GM19351 (cell line): ENCODE data around the gene CYP27B1.

ENCODE experiments used
- ATAC-seq: cut with Tn5 transposase; IDR thresholded peaks from one replicate; pipeline ENCODE4 v1.9.1; 2021; ENCODE audit warnings: mild to moderate bottlenecking, moderate library complexity; ENCODE audit not compliant: unreplicated experiment

CYP27B1 gene

DNA sequence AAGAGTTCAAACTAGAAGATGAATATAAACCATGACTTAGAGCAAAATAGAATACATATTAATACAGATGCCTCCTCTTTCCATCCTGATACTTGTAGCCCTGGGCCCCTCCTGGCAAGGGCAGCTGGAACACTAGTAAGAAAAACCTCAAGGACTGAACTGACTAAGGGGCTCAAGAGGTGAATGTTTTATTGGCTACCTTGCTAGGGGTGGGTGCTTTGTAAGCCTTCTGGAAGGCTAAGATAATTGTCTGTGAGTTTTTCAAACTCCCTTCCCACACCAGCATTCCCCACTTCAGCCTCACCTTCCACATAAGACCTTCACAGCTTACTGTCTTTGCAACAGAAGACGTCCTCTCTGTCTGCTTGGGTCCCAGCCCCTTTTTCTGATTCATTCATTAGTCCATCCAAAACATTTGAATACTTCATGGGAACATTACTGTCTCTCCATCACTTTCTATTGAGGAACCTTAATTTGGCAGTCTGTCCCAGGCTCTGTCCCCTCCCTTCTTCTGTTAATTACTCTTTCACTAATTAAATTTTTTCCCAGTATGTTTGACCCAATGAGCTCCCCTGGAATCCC is 13.0 kb downstream of the CYP27B1 start:
- ATAC-seq = no peak

DNA sequence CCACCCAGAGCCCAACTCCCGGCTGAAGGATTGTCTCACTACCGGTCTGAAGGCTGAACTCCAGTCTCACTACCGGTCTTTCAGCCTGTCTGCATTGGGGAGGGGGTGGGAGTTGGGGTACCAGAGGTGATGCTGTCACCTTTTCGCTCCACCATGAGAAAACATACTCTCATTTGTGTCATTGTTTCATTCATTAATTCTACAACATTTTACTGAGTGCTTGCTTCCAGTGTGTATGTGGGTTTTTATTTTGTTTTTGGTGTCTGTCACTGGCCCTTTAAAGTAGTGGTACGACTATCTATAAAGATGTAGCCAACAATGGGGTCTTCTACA is 14.2 kb downstream of the CYP27B1 start:
- ATAC-seq = no peak

DNA sequence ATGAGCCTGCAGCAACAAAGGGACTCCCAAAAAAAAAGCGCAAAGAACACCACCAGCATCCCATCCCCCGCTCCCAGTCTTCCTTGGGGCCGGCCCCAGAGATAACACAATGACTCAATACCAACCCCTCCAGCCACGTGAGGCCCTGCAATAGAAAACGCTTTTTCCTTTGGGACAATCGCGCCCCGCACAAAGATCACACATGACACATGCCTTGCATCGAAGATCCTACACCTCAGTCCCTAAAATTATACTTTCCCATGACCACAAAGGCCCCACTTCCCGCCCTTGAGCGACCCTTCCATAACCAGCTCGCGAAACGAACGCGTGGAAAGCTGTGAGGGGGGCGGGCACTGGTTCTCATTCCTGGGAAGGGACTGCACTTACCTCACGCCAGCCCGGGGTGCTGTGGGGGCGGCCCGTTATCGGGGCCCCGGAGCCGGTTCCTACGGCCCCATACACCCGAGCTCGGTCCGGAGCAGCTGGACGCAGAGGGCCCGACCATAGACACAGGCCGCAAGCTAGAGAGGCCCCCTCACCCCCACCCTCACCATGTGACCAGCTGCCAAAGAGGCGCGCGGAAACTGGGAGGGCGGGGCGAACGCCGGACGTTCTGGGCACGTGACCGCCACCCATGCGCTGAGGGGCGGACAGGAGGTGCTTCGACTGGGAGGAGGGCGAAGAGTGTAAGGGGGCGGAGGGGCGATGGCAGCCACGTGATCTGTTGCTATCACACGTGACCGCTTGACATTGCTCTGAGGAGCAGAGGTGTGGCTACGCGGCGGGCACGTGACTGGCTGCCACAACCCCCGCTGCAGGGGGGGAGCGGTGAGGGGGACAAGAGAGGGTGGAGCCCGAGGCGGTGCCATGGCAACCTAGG is 14.8 kb downstream of the CYP27B1 start, which contains the start of gene CDK4:
Gene CDK4, minus strand, starts transcription at position 523 of the 880 bp plus-strand sequence. CDS start 593 bp downstream, outside the sequence.
- peak; percentile 64 for ATAC-seq

DNA sequence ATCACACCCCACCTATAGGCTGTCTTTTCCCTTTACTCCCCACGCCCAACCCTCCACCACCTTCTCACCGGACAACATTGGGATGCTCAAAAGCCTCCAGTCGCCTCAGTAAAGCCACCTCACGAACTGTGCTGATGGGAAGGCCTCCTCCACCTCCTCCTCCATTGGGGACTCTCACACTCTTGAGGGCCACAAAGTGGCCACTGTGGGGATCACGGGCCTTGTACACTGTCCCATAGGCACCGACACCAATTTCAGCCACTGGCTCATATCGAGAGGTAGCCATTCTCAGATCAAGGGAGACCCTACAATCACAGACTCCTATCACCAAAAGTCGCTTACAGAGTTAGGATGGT is 15.5 kb downstream of the CYP27B1 start:
- no peak for ATAC-seq

DNA sequence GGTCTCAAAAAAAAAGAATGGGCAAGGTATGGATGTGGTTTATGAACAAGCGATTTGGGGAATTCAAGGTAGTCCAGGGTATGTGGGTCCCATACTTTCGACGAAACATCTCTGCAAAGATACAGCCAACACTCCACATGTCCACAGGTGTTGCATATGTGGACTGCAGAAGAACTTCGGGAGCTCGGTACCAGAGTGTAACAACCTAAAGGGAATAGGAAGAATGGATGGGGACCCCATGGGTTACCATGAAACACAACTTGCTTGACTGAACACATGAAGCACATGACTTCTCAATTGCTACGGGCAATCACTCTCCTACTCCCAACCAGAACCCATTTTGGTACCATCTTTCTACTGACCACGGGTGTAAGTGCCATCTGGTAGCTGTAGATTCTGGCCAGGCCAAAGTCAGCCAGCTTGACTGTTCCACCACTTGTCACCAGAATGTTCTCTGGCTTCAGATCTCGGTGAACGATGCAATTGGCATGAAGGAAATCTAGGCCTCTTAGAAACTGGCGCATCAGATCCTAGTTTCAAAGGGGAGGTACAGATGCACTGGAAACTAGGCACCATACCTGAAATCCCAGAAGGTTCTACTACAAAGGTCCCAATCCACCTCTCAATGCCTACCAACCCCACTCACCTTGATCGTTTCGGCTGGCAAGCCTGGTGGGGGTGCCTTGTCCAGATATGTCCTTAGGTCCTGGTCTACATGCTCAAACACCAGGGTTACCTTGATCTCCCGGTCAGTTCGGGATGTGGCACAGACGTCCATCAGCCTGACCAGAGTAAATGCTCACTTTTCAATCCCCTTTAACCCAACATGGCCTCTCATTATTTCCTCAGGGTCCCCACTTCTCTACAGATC is 16.1 kb downstream of the CYP27B1 start:
- no peak for ATAC-seq

DNA sequence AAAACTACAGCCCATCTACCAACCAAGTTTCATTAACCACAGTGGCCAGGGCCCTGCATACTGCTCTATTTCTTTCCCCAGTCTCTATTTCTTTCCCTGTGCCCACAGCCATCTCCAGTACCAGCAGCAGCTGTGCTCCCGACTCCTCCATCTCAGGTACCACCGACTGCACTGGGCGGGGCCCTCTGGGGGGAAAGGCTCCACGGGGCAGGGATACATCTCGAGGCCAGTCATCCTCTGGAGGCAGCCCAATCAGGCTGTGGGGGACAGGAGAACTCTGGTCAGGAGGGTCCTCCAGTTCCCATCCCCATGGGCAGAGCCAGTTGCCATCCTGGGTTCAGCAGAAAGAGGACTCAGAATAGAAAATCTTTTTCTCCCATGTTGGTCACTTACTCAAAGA is 17.8 kb downstream of the CYP27B1 start:
- no peak for ATAC-seq

DNA sequence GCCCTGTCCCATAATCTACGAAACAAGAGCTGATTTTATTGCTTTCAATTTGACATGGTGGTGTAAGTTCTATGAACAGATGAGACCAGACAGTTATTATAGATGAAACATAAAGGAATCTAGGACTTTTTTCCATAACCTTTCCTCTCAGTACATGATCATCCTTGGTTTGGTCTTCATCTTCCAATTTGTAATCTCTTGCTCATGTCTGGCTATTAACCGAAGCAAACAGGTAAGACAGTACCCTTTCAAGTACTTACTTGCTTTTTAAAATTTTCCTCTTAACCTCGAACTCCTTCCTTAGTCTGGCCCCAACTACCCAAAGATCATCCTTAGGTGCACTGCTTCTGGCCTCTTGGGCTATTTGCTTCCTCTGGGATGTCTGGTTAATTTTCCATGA is 20.9 kb downstream of the CYP27B1 start:
- no peak for ATAC-seq

DNA sequence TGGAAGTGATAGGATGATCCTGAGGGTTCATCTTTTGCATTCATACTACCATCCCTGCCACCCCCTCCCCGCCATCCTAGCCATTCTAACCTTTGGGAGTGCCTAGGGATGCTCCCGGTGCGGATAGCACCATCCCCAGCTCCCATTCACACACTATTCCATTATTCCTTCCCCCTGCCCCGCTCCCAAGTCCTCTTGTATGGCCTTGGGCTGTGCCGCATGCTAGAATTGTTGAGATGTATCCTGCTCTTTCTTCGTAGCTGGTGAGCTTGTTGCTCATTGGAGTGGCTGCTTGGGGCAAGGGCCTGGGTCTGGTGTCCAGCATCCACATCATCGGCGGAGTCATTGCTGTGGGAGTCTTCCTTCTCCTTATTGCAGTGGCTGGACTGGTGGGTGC is 21.4 kb downstream of the CYP27B1 start:
- no peak for ATAC-seq

DNA sequence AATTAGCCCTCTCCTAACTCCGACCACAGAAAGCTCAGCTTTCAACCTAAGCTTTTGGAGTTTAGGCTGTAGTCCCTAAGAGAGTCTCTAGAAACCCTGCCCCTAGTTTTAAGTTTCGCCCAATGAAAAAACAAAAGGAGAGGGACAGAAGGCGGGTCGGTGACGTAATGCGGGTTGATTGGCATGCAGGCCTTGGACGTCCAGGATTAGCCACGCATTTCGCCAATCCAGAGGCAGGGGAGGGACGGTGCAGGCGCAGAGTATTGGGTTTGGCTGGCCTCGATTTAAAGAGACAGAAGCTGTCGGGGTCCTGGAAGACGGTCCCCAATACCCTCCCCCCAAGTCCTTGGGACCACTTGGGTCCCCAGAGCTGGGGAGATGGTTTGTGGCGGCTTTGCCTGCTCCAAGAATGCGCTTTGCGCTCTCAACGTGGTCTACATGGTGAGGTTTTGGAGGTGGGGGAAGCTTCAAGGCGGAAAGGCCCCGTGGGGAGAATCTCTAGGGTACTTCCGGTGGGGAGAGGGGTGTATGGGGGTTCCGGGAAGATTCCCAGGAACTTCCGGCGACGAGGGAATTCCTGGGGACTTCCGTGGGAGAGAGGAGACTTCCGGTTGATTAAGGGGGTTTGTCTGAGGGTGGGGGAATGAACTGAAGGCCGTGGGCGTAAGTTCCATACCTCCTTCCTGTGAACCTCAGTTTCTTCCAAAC is 21.9 kb downstream of the CYP27B1 start, which contains the start of gene TSPAN31:
Gene TSPAN31, plus strand, starts transcription at position 263 of the 708 bp plus-strand sequence. Its CDS starts 116 bp downstream, at position 379.
- peak; percentile 71 for ATAC-seq

DNA sequence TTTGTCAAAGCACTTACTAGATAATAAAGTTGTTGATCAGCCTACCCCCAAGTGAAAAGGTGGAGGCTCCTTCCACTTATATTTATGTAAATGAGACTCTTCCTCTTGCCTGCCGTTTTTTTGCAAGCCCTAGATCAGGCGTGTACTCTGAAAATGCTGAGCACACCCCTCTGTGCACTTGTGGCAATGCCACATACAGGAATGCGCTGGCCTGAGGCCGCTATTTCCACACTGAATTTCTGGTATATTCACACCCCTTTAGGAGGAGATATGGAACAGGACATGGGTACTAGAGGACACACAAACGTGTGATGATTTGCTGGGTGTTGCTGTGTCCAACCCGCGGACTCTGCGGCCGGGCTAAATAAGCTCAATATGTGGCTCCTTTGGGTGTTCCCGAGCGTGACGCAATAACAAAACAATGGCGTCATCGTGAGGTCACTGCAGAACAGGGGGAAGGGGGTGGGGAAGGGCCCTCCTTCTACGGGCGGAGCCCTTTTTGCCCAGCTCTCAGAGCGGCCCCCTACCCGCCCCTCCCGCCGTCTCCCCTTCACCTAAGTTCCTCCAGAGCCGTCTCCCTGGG is 22.6 kb downstream of the CYP27B1 start:
- peak; percentile 35 for ATAC-seq

DNA sequence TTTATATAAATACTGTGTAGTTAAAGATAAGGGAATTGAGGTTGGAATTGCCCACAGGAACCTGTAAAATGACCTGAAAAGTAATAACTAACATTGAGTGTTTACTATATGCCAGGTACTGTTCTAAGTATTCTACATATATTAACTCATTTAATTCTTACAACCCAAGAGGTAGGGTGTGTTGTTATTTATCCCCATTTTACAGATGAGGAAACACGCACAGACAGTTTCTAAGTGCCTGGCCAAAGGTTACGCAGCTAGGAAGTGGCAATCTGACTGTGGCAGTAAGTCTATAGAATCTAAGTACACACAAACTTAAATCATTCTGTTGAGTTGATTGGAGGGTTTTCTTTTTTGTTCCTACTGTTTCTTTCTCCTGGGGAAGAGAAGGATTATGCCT is 23.1 kb downstream of the CYP27B1 start:
- ATAC-seq = no peak

DNA sequence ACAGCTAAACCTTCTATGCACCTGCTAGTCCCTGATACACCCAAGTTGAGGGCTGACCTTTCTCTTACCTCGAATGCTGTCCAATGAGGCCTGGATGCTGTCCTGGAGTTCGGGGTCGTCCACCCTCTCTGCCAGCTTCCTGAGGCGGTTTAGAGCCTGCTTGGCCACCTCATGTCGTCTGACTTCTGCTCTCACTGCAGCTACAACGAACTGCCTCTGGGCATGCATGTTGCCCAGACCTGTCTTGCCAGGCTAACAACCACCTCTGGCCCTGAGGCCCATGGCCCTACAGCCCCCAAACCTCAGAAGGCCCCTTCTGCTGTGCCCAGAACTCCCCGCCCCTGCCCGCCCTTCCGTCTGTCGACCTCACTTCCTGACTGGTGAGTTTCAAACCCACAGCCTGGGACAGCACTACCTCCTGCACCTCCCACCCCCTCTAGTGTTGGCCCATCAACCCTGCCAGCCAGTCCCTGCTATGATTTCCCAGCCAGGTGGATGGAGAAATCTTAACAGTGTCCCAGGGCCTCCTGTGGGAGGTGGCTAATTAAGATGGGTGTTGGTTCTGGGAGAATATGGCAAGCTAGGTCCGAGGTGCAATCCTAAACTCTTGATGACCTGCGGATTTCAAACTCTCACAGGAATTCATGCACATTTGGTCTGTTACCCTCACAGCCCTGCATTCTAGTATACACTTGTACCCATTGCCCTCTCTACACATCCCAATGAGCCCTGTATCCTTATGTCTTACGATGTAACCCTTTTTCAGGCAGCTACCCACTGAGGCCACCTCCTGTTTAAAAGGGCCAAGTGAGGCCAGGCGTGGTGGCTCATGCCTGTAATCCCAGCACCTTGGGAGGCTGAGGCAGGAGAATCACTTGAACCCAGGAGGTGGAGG is 24.8 kb downstream of the CYP27B1 start:
- peak; percentile 62 for ATAC-seq

DNA sequence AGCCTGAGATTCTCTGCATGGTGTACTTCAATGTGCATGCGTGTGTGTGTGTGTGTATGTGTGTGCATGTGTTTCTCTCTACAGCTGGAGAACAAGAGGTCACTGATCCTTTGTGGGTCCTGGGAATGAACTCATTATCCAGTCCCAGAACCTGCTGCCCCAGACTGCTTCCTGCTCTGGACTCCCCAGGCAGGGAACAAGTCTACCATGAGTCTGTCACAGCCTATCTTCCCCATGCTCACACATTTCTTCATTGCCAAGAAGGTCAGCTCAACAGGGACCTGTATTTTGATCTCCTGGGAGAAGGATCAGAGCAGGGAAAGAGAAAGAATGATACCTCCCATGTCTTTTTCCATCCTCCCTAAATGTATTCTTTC is 25.5 kb downstream of the CYP27B1 start:
- ATAC-seq = no peak

DNA sequence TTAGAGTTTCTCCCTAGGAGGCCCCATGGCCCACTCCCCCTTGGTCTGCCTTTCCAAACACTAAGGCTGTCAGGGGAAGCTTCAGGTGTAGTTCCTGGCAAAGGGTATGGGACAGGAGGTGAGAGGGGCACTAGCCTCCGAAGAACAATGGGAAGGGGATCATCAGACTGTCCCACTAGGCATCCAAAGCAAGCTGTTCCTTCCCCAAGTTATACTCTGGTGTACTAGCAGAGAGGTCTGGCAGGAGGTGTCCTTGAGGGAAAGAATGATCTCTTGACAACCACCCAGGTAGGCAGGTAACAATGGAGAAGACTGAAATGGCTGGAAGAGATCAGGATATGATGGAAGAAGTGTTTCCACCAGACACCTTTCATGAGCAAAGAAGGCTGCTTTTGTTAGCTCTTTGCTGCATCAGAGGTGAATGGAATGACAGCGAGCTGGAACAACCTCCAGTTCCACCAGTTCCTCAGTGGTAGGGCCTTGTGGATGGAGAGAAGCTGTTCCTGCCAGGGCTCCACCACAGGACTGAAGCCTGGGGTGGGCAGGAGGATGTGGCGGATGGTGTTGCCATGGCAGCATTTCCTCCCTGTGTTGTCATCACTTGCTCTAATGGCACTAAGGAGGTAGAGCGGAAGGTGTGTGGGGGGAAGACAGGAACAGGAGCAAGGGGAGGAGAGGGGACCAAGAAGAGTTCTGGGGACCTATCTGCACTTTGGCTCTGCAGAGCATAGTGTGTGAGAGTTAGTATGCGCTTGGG is 26.0 kb downstream of the CYP27B1 start:
- peak; percentile 44 for ATAC-seq

DNA sequence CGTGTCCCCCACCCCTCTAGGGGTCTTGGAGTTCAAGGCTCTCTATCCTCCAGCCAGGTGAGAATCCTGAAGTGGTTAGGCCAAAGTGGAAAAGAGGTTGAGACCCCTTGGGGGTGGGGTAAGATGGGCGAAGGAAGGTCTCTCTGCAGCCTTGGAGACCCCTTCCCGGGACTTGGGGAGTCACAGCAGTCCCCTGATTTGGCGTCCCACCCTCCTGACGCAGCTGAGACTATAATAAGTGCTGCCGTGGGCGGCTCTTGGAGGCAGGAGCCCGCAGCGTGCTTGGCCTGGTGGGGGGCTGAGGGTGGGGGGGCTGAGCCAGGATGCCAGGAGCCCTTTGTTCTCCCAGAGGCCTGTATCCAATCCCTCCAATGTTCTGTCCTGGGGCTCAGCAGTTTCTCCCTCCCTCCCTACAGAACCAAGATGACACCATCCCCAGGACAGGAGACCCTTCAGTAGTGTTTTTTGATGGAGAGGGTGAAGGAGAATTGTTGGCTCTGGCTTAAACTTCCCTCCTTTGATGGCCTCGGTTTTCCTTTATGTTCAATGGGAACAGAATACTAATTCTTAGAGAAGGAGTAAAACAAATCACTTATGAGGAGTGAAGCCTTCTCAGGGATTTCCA is 26.9 kb downstream of the CYP27B1 start:
- ATAC-seq = no peak

DNA sequence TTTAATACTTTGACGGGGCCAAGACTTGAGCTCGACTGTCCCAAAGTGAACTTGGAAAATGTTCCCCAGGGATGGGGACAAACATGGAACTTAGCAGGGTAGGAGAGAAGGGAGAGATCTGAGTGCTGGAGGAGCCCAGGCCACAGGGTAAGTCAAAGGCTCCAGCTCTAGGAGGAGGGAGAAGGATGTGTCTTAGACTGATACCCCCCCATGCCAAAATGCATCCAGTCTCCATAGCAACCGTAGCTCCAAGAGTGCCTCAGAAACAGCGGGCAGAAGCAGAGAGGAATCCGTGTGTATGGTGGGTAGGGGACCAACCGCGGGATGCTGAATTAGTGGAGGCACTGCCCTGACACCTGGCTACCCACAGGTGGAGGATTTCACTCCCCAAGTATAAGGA is 27.5 kb downstream of the CYP27B1 start:
- ATAC-seq = no peak

DNA sequence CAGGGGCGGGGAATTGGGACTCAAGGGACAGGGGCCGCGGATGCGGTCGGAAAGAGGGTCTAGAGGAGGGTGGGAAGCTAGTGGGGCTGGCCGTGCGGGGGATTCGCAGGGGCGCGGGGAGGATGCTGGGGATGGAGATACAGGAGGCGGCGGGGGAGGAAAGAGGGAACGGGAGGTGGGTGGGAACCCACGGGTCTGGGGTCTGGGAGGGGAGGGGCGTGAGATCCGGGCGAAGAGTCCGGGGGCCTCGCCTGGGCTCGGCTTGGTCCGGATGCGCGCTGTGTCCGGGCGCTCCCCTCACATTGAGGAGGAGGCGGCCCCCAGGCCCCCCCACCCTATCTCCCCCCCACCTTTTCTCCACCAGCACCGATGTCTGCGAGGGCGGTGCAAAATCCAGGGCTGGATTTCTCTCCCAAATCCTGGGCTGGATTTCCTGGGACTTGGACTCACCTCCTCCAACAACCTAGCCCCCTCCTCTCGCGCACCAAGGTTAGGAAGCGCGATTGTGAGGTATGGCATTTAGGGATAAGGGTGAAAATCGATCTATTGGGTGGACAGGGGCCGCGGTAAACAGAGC is 28.1 kb downstream of the CYP27B1 start, which contains the start of gene AGAP2:
Gene AGAP2, minus strand, starts transcription at position 82 of the 577 bp plus-strand sequence. CDS start 496 bp downstream, outside the sequence.
- no peak for ATAC-seq
